GM12801 (cell line): Measurements from ENCODE around the gene CACFD1.

ENCODE experiments used
- CTCF ChIP-seq: IDR thresholded peaks from one replicate; pipeline ENCODE4 v1.5.1; 2011; ENCODE audit warnings: control low read depth; ENCODE audit not compliant: insufficient read length; ENCODE audit errors: extremely low read depth

CACFD1 gene

DNA sequence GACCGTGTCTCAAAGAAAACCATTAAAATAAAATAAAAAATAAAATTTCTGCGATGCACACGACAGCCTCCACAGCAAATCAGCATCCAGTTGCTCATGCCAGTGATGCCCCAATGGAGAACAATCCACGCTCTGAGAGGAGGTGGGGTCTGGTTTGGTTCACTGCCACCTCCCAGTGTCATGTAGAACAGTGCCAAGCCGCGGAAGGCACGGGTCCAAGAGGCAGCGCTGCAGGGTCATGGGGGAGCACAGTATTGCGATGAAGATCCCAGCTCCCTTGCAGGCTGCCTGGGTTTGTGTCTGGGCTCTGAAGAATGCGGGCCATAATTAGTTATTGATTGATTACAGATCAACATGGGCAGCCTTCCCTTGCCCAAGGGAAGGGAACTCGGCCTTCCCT lies 6.1 kb upstream of the CACFD1 start:
- TF ChIP-seq CTCF = no peak

DNA sequence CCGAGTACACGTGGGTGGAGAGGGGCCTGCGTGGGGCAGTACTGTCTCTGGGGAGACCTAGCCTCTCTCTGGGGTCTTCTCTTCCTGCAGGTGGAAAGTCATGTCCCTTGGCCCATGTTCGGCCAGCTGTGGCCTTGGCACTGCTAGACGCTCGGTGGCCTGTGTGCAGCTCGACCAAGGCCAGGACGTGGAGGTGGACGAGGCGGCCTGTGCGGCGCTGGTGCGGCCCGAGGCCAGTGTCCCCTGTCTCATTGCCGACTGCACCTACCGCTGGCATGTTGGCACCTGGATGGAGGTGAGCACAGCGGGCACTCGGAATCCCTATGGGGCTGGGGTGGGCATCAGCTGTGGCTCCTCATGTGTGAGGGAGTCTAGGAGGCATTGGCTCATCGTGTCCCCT lies 5.5 kb upstream of the CACFD1 start:
- no peak for TF ChIP-seq CTCF

DNA sequence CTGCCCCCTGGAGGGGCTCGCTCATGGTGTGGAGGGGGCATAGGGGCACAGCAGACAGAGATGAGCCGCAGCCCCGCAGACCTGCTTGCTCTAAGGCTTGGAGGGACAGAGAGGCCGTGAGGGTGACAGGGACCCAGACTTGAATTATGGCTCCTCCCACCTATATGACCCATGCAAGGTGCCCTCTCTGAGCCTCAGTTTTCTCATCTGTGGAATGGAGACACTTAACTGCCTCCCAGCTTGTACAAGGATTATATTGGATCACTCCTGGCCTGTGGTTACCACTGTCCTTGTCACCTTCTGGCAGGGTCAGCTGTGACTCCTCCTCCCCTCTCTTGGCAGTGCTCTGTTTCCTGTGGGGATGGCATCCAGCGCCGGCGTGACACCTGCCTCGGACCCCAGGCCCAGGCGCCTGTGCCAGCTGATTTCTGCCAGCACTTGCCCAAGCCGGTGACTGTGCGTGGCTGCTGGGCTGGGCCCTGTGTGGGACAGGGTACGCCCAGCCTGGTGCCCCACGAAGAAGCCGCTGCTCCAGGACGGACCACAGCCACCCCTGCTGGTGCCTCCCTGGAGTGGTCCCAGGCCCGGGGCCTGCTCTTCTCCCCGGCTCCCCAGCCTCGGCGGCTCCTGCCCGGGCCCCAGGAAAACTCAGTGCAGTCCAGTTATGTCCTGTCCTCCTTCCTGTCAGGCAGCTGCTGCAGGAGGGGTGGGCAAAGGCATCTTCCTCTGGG lies 4.7 kb upstream of the CACFD1 start:
- TF ChIP-seq CTCF = no peak

DNA sequence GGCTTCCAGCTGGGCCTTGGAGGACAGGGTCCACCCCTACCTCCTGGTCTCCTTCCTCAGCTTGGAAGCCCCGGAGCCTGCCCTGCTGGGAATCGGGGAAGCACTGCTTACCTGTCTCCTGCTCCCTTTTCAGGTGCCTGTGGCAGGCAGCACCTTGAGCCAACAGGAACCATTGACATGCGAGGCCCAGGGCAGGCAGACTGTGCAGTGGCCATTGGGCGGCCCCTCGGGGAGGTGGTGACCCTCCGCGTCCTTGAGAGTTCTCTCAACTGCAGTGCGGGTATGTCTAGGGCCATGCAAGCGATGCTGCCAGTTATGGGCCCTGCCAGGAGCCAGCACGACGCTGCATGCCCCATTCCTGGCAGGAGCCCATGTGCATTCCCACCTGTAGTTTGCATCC lies 3.8 kb upstream of the CACFD1 start:
- TF ChIP-seq CTCF = no peak

- TF ChIP-seq CTCF = no peak
These were observed 3.4 kb upstream of the CACFD1 start for GRCh38 chr9:133456409-133456808.

- no peak for TF ChIP-seq CTCF
These were observed 2.5 kb upstream of the CACFD1 start for GRCh38 chr9:133457233-133457632.

GRCh38 chr9:133457748-133458147 lies 2.0 kb upstream of the CACFD1 start:
- no peak for TF ChIP-seq CTCF
